AG10803 (cell line): ENCODE data around the gene GCK.
"Not testable (repeated sequence)": the region's sequence is repeated elsewhere in the genome, so short reads cannot be mapped to it uniquely, and the experiment has no call there.

Experiments
- DNase-seq: peaks from one replicate; pipeline ENCODE4 v3.0.0; 2010; ENCODE audit warnings: low read depth
- H3K4me3 ChIP-seq: 2 replicates; pipeline ENCODE4 v1.5.1; 2011; ENCODE audit warnings: mild to moderate bottlenecking, low read length, control low read depth
- CTCF ChIP-seq: conservative IDR thresholded peaks from 2 replicates; pipeline ENCODE4 v1.5.1; 2011; ENCODE audit warnings: mild to moderate bottlenecking, low read length, control low read depth, inconsistent platforms

The GCK gene

DNA sequence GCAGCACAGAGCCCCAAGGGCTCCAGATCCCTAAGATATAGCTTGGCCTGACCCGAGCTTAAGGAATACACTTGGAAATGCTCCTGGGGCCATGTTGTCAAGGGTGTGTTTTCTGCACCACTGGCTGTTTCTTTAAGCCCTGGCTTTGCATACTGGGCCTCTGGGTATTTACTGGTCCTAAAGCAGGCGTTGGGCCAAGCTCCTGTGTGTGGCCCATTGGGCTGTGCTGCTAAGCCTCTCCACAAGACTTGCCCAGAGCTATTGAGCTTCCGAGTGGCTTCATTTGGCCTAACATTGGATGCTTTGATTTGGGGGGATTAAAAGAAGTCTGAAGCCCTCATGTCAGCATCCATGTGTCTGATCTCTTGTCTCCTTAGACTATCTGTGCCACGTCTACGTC lies 16.8 kb upstream of the GCK start:
- TF ChIP-seq CTCF, result no peak

GRCh38 chr7:44201813-44202212 lies 12.6 kb upstream of the GCK start:
- peak overlapping the region; percentile 99 for H3K4me3 ChIP-seq
- no peak for TF ChIP-seq CTCF
- DNase-seq, result no peak

More for the DNA sequence above, 16.8 kb upstream of the GCK start:
- H3K4me3 ChIP-seq, result no peak overlapping the region
- DNase-seq, result no peak

DNA sequence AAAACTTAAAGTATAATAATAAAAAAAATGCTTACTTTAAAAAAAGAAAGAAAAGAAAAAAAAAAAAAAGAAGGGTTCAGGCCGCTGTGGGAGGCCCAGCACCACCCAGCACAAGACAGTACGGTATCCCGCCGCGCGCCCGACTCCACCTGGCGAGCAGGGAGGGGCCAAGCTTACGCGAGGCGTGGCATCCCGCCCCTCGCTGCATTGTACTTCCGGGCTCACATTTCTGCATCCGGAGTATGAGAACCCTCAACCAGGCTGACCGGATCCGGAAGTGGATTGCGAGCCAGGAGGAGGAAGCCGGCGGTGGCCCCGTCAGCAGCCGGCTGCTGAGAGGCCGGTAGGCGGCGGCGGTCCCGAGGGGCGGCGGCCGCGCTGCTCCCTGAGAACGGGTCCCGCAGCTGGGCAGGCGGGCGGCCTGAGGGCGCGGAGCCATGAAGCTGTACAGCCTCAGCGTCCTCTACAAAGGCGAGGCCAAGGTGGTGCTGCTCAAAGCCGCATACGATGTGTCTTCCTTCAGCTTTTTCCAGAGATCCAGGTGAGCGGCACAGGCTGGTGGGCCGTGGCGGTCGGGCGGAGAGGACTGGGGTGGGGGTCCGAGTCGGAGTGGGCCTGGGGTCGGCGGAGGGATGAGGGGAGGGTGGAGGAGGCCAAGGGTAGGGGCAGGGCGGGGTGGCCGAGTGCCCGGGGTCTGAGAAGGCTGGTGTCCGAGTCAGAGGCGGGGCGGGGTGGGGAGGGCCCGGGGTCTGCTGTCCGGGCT lies 11.6 kb upstream of the GCK start, which contains the start of gene YKT6:
Gene YKT6, plus strand, starts transcription at position 280 of the 763 bp plus-strand sequence. Its CDS starts 158 bp downstream, at position 438.
- peak; percentile 25; the same call in 1 of the 2 replicates for TF ChIP-seq CTCF
- peak; percentile 90 for DNase-seq
- H3K4me3 ChIP-seq, result peak within 1 kb of the TSS; percentile 99

DNA sequence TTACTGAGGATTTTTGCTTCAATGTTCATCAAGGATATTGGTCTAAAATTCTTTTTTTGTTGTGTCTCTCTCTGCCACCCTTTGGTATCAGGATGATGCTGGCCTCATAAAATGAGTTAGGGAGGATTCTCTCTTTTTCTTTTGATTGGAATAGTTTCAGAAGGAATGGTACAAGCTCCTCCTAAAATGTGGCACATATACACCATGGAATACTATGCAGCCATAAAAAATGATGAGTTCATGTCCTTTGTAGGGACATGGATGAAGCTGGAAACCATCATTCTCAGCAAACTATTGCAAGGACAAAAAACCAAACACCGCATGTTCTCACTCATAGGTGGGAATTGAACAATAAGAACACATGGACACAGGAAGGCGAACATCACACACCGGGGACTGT lies 10.9 kb upstream of the GCK start:
- H3K4me3 ChIP-seq, DNase-seq: not testable (repeated sequence)

GRCh38 chr7:44197474-44197873 lies 8.2 kb upstream of the GCK start:
- TF ChIP-seq CTCF, result no peak
- DNase-seq, result no peak

GRCh38 chr7:44196450-44196872 lies 7.2 kb upstream of the GCK start:
- TF ChIP-seq CTCF, result peak; percentile 95
- DNase-seq, result peak; percentile 49

More at GRCh38 chr7:44197474-44197873, 8.2 kb upstream of the GCK start:
- H3K4me3 ChIP-seq, result no peak overlapping the region

GRCh38 chr7:44195889-44196288 lies 6.7 kb upstream of the GCK start:
- no peak overlapping the region for H3K4me3 ChIP-seq
- DNase-seq, result no peak
- no peak for TF ChIP-seq CTCF

More at GRCh38 chr7:44196450-44196872, 7.2 kb upstream of the GCK start:
- H3K4me3 ChIP-seq, result no peak overlapping the region
